GM19035 (cell line): Measurements from ENCODE around the gene CRIM1.

Source experiments
- ATAC-seq: cut with Tn5 transposase; IDR thresholded peaks from one replicate; pipeline ENCODE4 v1.9.1; 2021; ENCODE audit not compliant: unreplicated experiment

Gene CRIM1

GRCh38 chr2:36573165-36573564 lies 217.6 kb downstream of the CRIM1 start:
- ATAC-seq, result no peak

GRCh38 chr2:36574560-36574959 lies 219.0 kb downstream of the CRIM1 start:
- no peak for ATAC-seq

- ATAC-seq, result no peak
Measured at GRCh38 chr2:36577884-36578283, 222.3 kb downstream of the CRIM1 start.

GRCh38 chr2:36578343-36579296 lies 223.0 kb downstream of the CRIM1 start:
- no peak for ATAC-seq

- no peak for ATAC-seq
Measured at GRCh38 chr2:36579297-36579664, 223.7 kb downstream of the CRIM1 start.

- no peak for ATAC-seq
Measured at GRCh38 chr2:36582538-36582937, 227.0 kb downstream of the CRIM1 start.

- ATAC-seq, result no peak
Measured at GRCh38 chr2:36582951-36583350, 227.4 kb downstream of the CRIM1 start.

- ATAC-seq, result no peak
Measured at GRCh38 chr2:36584148-36584794, 228.7 kb downstream of the CRIM1 start.

- ATAC-seq, result no peak
Measured at GRCh38 chr2:36586672-36587071, 231.1 kb downstream of the CRIM1 start.

- ATAC-seq, result no peak
Measured at GRCh38 chr2:36587101-36587500, 231.5 kb downstream of the CRIM1 start.

- ATAC-seq, result no peak
Measured at GRCh38 chr2:36587556-36587955, 232.0 kb downstream of the CRIM1 start.

GRCh38 chr2:36589230-36589630 lies 233.7 kb downstream of the CRIM1 start:
- ATAC-seq, result no peak

GRCh38 chr2:36594849-36595248 lies 239.3 kb downstream of the CRIM1 start:
- ATAC-seq, result no peak

- no peak for ATAC-seq
Measured at GRCh38 chr2:36596397-36596796, 240.8 kb downstream of the CRIM1 start.

GRCh38 chr2:36597003-36597531 lies 241.5 kb downstream of the CRIM1 start:
- ATAC-seq, result no peak

GRCh38 chr2:36597532-36598377 lies 242.2 kb downstream of the CRIM1 start, which contains the start of gene FEZ2:
Gene FEZ2 (minus strand): TSS chr2:36598168. CDS start chr2:36598142, 26 bp downstream.
- peak; percentile 99 for ATAC-seq
